Smooth muscle cell (in vitro differentiated cells): ENCODE measurements around the gene FOXP1. TPM values are rescaled to one million over a fixed set of nuclear protein-coding genes. Genes with fewer than 3 reads are reported as not detected.

ENCODE experiments used
- DNase-seq: peaks from one replicate; lab custom pipeline; 2025; ENCODE audit not compliant: unreplicated experiment; lab: John Stamatoyannopoulos, UW
- H2AFZ ChIP-seq: fragments of 200-600 bp; sonication (generic); 2 replicates; pipeline ENCODE4 v1.6.0; 2016; ENCODE audit warnings: antibody characterized with exemption, low read depth, mild to moderate bottlenecking
- H3F3A ChIP-seq: fragments of 200-600 bp; sonication (generic); 2 replicates; pipeline ENCODE4 v1.6.0; 2017; ENCODE audit warnings: antibody characterized with exemption, low read depth
- H3K27ac ChIP-seq: fragments of 200-600 bp; sonication (generic); 2 replicates; pipeline ENCODE4 v1.5.1; 2016; ENCODE audit warnings: low read depth, mild to moderate bottlenecking
- H3K27me3 ChIP-seq: fragments of 200-600 bp; sonication (generic); 2 replicates; pipeline ENCODE4 v1.6.1; 2016; ENCODE audit warnings: low read depth, mild to moderate bottlenecking
- H3K36me3 ChIP-seq: fragments of 200-600 bp; sonication (generic); 2 replicates; pipeline ENCODE4 v1.5.1; 2016; ENCODE audit warnings: low read depth
- H3K4me1 ChIP-seq: fragments of 200-600 bp; sonication (generic); 2 replicates; pipeline ENCODE4 v1.5.1; 2016; ENCODE audit warnings: low read depth
- H3K4me2 ChIP-seq: fragments of 200-600 bp; sonication (generic); 2 replicates; pipeline ENCODE4 v1.6.0; 2016; ENCODE audit warnings: mild to moderate bottlenecking
- H3K4me3 ChIP-seq: fragments of 200-600 bp; sonication (generic); 2 replicates; pipeline ENCODE4 v1.5.1; 2016; ENCODE audit warnings: mild to moderate bottlenecking
- H3K79me2 ChIP-seq: fragments of 200-600 bp; sonication (generic); 2 replicates; pipeline ENCODE4 v1.6.0; 2016; ENCODE audit warnings: low read depth, mild to moderate bottlenecking
- H3K9ac ChIP-seq: fragments of 200-600 bp; sonication (generic); 2 replicates; pipeline ENCODE4 v1.6.0; 2016; ENCODE audit warnings: low read depth
- H3K9me3 ChIP-seq: fragments of 200-600 bp; sonication (generic); replicated peaks from 2 replicates; pipeline ENCODE4 v1.5.1; 2016; ENCODE audit warnings: low read depth
- H4K20me1 ChIP-seq: fragments of 200-600 bp; sonication (generic); 2 replicates; pipeline ENCODE4 v1.6.0; 2016; ENCODE audit warnings: low read depth
- WGBS: methylation state at CpG from one replicate; pipeline ENCODE4 v1.1.7; 2016; ENCODE audit warnings: low lambda C conversion rate; 5-methylcytosine and 5-hydroxymethylcytosine counted together
- polyA plus RNA-seq: library from polyadenylated mRNA; unstranded; fragments of >200 nt; fragmentation: Nextera tagmentation; extraction: Ambion mirVana; gene quantifications from 2 replicates; pipeline ENCODE4 v1.2.1, GENCODE V29; 2016
- total RNA-seq: library from RNA; depleted of rRNA; stranded (reverse); fragments of >200 nt; gene quantifications from 2 replicates; pipeline ENCODE4 v1.2.3, GENCODE V29; 2014
- TF ChIP-seq, protein P1 (sequence below): fragments of 200-600 bp; sonication (generic); IDR thresholded peaks from 2 replicates; pipeline ENCODE4 v1.5.1; 2017; ENCODE audit warnings: borderline replicate concordance, mild to moderate bottlenecking, antibody characterized with exemption; ENCODE audit not compliant: insufficient read depth, poor library complexity, severe bottlenecking

Gene FOXP1
- total and polyA plus RNA-seq, 2 experiments from 2014 or later, result 40.9 to 68.0 TPM

DNA sequence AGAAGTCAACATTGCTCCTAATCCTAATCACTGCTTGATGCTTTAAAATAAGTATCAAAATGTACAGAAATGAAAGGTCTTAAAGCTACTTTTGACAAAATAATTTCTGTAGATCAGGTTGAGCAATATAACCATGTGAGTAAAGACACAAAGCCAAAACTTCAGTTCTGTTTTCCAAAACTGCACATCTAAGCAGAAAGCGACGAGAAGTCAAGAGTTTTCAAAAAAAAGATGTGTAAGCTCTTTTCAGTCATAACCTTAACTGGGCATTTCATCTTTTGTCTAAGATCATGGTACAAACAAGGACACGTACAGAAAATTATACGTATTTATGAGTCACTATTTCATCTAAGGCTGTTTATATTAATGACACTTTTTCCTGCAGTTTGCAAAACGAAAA is 608.8 kb downstream of the FOXP1 start:
- no peak overlapping the region for H3K9ac ChIP-seq
- H3K27me3 ChIP-seq, result no peaks in the 10 kb centered on the region
- no peaks in the 10 kb centered on the region for H4K20me1 ChIP-seq
- WGBS, result 93% methylated on average over 5 of the region's 5 CpGs
- no peaks in the 10 kb centered on the region for H3F3A ChIP-seq
- peaks cover 18% of the 10 kb centered on the region for H3K36me3 ChIP-seq
- TF ChIP-seq, protein P1, sequence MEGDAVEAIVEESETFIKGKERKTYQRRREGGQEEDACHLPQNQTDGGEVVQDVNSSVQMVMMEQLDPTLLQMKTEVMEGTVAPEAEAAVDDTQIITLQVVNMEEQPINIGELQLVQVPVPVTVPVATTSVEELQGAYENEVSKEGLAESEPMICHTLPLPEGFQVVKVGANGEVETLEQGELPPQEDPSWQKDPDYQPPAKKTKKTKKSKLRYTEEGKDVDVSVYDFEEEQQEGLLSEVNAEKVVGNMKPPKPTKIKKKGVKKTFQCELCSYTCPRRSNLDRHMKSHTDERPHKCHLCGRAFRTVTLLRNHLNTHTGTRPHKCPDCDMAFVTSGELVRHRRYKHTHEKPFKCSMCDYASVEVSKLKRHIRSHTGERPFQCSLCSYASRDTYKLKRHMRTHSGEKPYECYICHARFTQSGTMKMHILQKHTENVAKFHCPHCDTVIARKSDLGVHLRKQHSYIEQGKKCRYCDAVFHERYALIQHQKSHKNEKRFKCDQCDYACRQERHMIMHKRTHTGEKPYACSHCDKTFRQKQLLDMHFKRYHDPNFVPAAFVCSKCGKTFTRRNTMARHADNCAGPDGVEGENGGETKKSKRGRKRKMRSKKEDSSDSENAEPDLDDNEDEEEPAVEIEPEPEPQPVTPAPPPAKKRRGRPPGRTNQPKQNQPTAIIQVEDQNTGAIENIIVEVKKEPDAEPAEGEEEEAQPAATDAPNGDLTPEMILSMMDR, result no peak
- H3K4me1 ChIP-seq, result peaks cover 10% of the 10 kb centered on the region
- H3K9me3 ChIP-seq, result no peaks in the 10 kb centered on the region
- H3K4me2 ChIP-seq, result no peak overlapping the region
- DNase-seq, result no peak
- H3K27ac ChIP-seq, result no peak overlapping the region
- no peaks in the 10 kb centered on the region for H3K79me2 ChIP-seq
- H3K4me3 ChIP-seq, result no peak overlapping the region
- no peak overlapping the region for H2AFZ ChIP-seq

DNA sequence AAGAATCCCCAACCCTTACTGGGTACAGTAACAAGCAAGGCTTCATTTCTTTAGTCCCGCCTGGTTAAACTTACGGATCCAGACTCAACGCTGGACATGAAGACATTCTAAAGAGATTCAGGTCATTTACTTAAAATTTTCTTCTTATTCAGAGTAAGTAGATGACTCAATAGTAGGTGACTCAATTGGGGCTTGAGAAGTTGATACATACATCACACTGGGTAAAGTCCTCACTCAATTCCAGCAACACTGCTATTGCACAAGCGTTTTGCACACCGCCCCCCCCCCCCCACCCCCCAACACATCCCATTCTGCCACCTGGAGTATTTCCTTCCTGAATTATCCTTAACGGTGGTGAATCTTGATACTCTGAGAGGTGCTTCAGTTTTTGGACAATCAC is 610.0 kb downstream of the FOXP1 start:
- Histone ChIP-seq H2AFZ (no peak overlapping the region), H3K9ac (no peak overlapping the region), H3K9me3 (no peaks in the 10 kb centered on the region), H3K4me3 (no peak overlapping the region), H3K79me2 (no peaks in the 10 kb centered on the region), H3K27ac (no peak overlapping the region), H3K27me3 (no peaks in the 10 kb centered on the region), H3F3A (no peaks in the 10 kb centered on the region), H3K36me3 (peaks cover 21% of the 10 kb centered on the region), H3K4me1 (peaks cover 10% of the 10 kb centered on the region), H4K20me1 (no peaks in the 10 kb centered on the region), H3K4me2 (no peak overlapping the region)
- TF ChIP-seq, protein P1, result no peak
- no peak for DNase-seq
- WGBS, result 92% methylated on average over 6 of the region's 6 CpGs

DNA sequence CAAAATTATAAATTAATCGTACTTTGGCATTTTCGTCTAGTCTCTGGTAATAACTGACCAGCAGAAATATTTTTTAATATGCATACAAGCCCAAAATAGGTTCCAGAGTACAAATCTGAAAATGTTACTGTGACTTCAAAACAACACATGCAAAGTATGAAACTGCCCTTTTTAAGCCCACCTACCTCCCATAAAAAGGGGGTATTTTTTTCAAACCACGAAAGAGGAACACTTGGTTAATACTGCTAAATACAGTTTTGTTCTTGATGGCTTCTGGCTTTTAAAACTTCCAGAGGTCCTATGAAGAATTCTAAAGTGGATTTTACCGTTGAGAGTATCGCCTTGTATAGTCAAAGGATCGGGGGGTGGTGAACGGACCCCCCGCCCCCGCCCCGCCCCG is 610.7 kb downstream of the FOXP1 start:
- no peak overlapping the region for H3K4me3 ChIP-seq
- no peaks in the 10 kb centered on the region for H3K27me3 ChIP-seq
- H3K4me1 ChIP-seq, result peaks cover 10% of the 10 kb centered on the region
- no peaks in the 10 kb centered on the region for H4K20me1 ChIP-seq
- TF ChIP-seq, protein P1, result no peak
- H3K4me2 ChIP-seq, result no peak overlapping the region
- no peak overlapping the region for H3K9ac ChIP-seq
- no peaks in the 10 kb centered on the region for H3K9me3 ChIP-seq
- 99% methylated on average over 11 of the region's 11 CpGs for WGBS
- H3K27ac ChIP-seq, result no peak overlapping the region
- peaks cover 21% of the 10 kb centered on the region for H3K36me3 ChIP-seq
- no peaks in the 10 kb centered on the region for H3K79me2 ChIP-seq
- H2AFZ ChIP-seq, result no peak overlapping the region
- H3F3A ChIP-seq, result no peaks in the 10 kb centered on the region
- DNase-seq, result no peak

GRCh38 chr3:70970952-70971351 is 612.6 kb downstream of the FOXP1 start:
- H3K27ac ChIP-seq, result no peak overlapping the region
- H3K36me3 ChIP-seq, result peaks cover 14% of the 10 kb centered on the region
- no peaks in the 10 kb centered on the region for H3K27me3 ChIP-seq
- H3F3A ChIP-seq, result no peaks in the 10 kb centered on the region
- no peaks in the 10 kb centered on the region for H3K9me3 ChIP-seq
- no peak overlapping the region for H2AFZ ChIP-seq
- WGBS, result 85% methylated on average over 6 of the region's 6 CpGs
- no peak overlapping the region for H3K9ac ChIP-seq
- no peak overlapping the region for H3K4me3 ChIP-seq
- peaks cover 10% of the 10 kb centered on the region for H3K4me1 ChIP-seq
- no peaks in the 10 kb centered on the region for H3K79me2 ChIP-seq
- TF ChIP-seq, protein P1, result no peak
- H3K4me2 ChIP-seq, result no peak overlapping the region
- DNase-seq, result no peak
- H4K20me1 ChIP-seq, result no peaks in the 10 kb centered on the region
